HG03039 (cell line): Measurements from ENCODE around the gene SVOP.
"Not testable (repeated sequence)": the region's sequence is repeated elsewhere in the genome, so short reads cannot be mapped to it uniquely, and the experiment has no call there.

Experiments
- ATAC-seq: cut with Tn5 transposase; IDR thresholded peaks from one replicate; pipeline ENCODE4 v1.9.1; 2021; ENCODE audit warnings: mild to moderate bottlenecking, moderate library complexity; ENCODE audit not compliant: unreplicated experiment

The SVOP gene

GRCh38 chr12:109033239-109034196, 12.7 kb upstream of the SVOP start:
- no peak for ATAC-seq

- ATAC-seq, result no peak
Observed at GRCh38 chr12:109029411-109029810, 8.5 kb upstream of the SVOP start.

GRCh38 chr12:109028624-109029023, 7.8 kb upstream of the SVOP start:
- not testable (repeated sequence) for ATAC-seq

GRCh38 chr12:109027767-109028166, 6.9 kb upstream of the SVOP start:
- ATAC-seq, result no peak

GRCh38 chr12:109020146-109020795, 597 bp downstream of the SVOP start:
- ATAC-seq, result no peak

- no peak for ATAC-seq
Observed at GRCh38 chr12:109018296-109018695, 2.6 kb downstream of the SVOP start.

GRCh38 chr12:109016978-109017377, 3.9 kb downstream of the SVOP start:
- no peak for ATAC-seq

GRCh38 chr12:109016016-109016415, 4.9 kb downstream of the SVOP start:
- ATAC-seq, result no peak

GRCh38 chr12:109014984-109015765, 5.7 kb downstream of the SVOP start:
- ATAC-seq, result no peak

- no peak for ATAC-seq
Observed at GRCh38 chr12:109010259-109010658, 10.6 kb downstream of the SVOP start.

- ATAC-seq, result no peak
Observed at GRCh38 chr12:109009766-109010165, 11.1 kb downstream of the SVOP start.

GRCh38 chr12:109004017-109004416, 16.9 kb downstream of the SVOP start:
- no peak for ATAC-seq

GRCh38 chr12:108996320-108996719, 24.5 kb downstream of the SVOP start:
- ATAC-seq, result no peak

GRCh38 chr12:108995370-108995992, 25.4 kb downstream of the SVOP start:
- no peak for ATAC-seq

GRCh38 chr12:108990103-108990502, 30.8 kb downstream of the SVOP start:
- ATAC-seq, result not testable (repeated sequence)

GRCh38 chr12:108989376-108989775, 31.5 kb downstream of the SVOP start:
- no peak for ATAC-seq

- no peak for ATAC-seq
Observed at GRCh38 chr12:108985750-108986149, 35.1 kb downstream of the SVOP start.

GRCh38 chr12:108983227-108983626, 37.6 kb downstream of the SVOP start:
- ATAC-seq, result no peak

GRCh38 chr12:108982621-108983219, 38.1 kb downstream of the SVOP start:
- ATAC-seq, result no peak

- ATAC-seq, result no peak
Observed at GRCh38 chr12:108981835-108982234, 39.0 kb downstream of the SVOP start.
